Measurements from ENCODE around the gene ORMDL2.

- TF ChIP-seq CTCF (IDR thresholded peaks at IDR 0.05), result no peak
- TF ChIP-seq POLR2A (IDR thresholded peaks at IDR 0.05), result no peak
Observed at GRCh38 chr12:55833056-55833455, 15.2 kb downstream of the ORMDL2 start.

Measured in esophagus squamous epithelium (tissue), 4 donors.